HTERT RPE-1 (cell line): ENCODE data around the gene SGTA.
"Not testable (repeated sequence)": the region's sequence is repeated elsewhere in the genome, so short reads cannot be mapped to it uniquely, and the experiment has no call there.

Source experiments
- in situ Hi-C: fragments of 300-500 bp; cut with MboI; formaldehyde crosslinking; loops from 4 replicates; pipeline ENCODE4 v1.14.3; 2020; ENCODE audit warnings: low sequenced_read_pairs

The SGTA gene

DNA sequence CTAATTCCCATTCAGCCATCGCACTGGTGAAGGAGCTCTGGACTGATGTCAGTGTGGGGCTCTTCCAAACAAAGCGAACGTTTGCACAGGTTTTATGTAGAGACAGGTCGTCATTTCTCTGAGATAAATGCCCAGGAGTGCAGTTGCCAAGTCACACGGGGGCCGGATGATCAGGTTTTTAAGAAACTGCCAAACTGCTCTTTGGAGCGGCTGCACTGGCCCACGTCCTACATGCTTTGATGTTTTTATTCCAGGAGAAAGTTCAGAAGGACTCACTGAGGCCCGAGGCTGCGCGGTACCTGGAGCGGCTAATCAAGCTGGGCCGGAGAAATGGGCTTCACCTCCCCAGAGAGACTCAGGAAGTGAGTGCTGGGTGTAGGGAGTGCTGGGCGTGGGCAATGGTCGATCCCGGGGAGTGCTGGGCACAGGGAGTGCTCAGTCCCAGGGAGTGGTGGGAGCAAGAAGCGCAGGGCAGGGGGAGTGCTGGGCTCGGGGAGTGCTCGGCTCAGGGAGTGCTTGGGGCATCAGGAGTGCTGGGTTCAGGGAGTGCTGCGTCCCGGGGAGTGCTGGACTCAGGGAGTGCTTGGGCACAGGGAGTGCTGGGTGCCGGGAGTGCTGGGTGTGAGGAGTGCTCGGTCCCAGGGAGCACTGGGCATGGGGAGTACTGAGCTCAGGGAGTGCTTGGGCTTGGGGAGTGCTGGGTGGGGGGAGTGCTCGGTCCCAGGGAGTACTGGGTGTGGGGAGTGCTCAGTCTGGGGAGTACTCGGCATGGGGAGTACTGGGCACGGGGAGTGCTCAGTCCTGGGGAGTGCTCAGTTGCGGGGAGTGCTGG, 13.0 kb upstream of the SGTA start:
- in situ Hi-C loops: no loop called here

DNA sequence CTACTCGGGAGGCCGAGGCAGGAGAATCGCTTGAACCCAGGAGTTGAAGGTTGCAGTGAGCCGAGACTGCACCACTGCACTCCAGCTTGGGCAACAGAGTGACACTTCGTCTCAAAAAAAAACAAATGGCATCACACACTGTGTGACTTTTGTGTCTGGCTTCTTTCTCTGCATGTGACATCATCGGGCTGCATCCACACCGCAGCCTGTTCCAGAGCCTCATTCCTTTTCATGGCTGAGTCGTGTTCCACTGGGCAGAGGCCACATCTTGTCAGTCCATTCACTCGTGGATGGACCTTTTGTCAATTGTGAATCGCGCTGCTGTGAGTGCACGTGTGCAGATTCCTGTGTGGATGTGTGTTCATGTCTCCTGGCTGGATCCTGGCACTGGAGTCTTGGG, 10.5 kb upstream of the SGTA start:
- in situ Hi-C loops: no loop called here

DNA sequence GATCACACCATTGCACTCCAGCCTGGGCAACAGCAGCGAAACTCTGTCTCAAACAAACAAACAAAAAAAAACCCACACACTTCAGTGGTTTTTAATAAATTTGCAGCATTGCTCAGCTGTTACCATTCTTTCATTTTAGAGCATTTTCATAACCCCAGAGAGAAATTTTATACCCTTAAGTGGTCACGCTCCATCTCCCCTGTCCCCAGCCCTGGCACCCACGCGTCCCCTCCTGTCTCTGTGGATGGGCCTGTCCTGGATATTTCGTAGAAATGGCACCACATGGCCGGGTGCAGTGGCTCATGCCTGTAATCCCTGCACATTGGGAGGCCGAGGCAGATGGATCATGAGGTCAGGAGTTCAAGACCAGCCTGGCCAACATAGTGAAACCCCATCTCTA, 10.1 kb upstream of the SGTA start:
- in situ Hi-C loops: no loop called here

DNA sequence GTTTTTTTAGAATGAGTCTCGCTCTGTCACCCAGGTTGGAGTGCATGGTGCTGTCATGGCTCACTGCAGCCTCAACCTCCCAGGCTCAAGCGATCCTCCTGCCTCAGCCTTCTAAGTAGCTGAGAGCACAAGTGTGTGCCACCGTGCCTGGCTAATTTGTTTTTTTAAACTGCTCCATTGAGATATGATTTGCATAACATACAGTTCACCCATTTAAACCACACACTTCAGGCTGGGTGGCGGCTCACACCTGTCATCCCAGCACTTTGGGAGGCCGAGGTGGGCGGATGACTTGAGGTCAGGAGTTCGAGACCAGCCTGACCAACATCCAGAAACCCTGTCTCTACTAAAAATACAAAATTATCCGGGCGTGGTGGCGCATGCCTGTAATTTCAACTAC, 9.6 kb upstream of the SGTA start:
- in situ Hi-C loops: not testable (repeated sequence)

DNA sequence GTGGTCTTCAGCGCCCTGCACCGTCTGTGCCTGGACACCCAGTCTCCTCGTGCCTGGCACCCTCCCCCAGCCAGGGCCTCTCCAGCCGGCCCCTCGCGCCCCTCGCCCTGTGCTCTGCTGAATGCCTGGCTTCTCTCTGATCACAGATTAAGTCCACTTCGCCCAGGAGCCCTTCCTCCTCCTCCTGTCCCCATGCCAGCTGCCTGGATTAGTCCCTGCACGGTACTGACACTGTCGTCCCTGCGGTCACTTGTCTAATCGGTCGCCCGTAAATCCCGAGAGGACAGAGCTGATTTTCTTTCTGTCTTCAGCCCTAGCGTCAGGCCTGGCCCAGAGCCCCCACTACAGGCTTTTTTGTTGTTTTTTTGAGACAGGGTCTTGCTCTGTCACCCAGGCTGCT, 8.8 kb upstream of the SGTA start:
- in situ Hi-C loops: no loop called here

DNA sequence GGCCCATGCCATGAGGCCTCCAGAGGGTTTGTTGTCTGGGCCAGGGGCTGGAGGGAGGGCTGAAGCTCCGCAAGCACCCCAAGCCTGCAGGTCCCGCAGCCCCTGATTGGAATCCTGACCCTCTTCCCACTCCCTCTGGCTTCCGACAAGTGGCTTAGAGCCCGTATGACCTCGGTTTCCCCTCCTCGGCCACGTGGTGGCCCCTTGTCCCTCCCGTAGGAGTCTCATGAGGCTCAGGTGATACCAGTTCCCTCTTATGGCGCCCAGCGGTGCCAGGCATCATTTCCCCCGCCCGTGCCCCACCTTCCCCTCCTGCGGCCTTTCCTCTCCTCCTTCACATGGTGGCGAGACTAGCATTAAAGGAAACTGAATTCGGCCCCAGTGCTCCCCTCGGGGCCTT, 8.4 kb upstream of the SGTA start:
- in situ Hi-C loops: no loop called here

DNA sequence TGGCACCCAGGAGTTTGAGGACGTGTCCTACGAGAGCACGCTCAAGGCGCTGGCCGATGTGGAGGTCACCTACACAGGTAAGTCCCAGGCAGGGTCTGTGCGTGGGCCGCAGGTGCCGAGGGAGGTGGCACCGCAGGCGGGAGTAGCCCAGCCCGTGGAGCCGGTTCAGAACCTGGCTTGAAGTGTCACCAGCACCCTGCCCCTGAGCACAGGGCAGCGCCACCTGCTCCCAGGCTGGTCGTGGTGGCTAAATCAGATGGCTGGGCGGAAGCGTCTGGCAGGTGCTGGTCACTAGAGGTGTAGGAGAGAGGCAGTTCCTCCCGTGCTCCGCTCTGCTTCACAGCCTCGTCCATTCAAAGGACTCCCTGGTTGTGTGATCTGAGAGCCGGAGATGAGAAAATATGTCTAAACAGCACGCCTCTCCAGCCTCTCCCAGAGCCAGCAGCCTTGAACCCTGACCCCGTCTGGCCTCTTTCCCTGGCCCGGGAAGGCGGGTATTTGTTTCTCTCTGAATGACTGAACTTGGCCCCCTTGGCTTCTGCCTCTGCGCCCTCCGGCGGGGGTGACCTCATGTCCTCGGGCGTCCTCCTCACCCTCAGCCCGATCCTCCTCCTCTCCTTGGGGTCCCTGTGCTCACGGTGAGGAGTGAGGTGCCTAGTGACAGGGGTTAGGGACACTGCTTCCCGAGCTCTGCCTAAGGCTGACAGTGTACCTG, 7.6 kb upstream of the SGTA start:
- in situ Hi-C loops: no loop called here

DNA sequence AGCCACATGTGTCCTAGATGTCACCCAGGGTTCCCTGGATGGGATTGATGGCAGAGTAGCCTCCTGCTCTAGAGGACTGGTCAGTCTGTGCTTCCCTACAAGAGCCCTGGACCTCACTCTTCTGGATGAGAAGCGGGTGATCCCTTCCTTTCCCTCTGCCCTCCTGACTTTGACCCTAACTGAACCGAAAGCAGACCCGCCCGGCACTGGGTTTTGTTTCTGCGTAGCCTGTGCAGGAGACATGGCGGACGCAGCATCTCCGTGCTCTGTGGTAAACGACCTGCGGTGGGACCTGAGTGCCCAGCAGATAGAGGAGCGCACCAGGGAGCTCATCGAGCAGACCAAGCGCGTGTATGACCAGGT, 7.1 kb upstream of the SGTA start:
- in situ Hi-C loops: no loop called here

DNA sequence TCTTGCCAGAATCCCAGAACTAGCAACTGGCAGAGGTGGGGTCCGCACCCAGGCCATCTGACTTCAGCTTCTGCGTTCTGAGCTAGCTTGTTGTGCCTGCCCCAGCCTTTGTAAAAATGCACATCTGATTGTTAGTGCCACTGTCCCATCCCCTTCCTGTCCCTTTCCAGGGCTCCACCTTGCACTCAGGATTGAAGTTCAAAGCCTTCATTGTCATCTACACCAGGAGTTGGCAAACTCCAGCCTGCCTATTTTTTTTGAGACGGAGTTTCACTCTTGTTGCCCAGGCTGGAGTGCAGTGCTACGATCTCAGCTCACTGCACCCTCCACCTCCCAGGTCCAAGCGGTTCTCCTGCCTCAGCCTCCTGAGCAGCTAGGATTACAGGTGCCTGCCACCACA, 5.2 kb upstream of the SGTA start:
- in situ Hi-C loops: no loop called here

DNA sequence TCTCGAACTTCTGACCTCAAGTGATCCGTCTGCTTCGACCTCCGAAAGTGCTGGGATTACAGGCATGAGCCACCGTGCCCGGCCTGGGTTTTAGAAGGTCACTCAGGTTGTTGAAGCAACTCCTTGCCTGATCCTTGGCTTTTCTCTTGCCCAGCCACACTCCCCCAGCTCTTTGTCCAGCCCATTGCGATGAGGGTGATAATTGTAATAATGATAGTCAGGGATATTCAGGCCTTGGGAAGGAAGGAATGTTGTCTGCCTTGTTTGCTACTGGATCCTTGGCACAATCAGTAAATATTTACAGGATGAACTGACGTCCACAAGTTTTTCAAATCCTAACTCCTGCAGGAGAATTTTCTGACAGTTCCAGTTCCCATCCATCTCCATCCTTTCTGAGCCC, 4.0 kb upstream of the SGTA start:
- in situ Hi-C loops: no loop called here

DNA sequence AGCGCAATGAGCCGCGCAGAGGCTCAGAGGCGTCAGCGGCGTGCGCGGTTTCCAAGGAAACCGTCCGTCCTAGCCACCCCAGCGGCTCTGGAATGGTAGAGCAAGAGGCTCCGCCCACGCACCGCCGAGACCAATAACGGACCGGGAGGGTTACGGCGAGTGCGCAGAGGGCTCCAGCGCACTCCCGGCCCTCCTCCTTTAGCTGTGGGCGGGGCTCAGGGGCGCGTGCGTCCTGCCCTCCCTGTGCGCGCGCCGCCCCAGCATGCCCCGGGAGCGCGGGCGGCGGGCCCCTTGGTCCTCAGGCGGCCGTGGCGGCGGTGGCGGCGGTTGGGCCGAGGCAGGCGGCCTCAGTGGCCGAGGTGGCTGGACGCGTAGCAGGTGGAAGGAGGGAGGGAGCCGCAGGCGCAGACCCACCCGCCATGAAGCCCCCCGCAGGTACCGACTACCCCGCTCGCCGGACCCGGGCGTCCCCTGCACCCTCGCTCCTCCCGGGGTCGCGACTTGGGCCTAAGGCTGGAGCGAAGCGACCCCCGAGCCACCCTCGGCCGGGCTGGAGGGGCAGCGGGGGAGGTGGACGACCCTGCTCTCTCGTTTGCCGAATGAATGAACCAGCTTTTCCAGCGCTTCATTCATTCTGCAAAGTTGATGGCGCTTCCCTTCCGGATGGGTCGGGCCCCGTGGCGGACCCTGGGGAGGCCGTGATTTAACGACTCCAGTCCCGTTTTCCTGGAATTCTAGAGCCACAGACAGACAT, 2.3 kb upstream of the SGTA start, which contains the start of gene THOP1:
THOP1 (plus strand) TSS at position 260 of the 754 bp plus-strand sequence; CDS start at position 420, 160 bp downstream.
- in situ Hi-C loops: no loop called here

DNA sequence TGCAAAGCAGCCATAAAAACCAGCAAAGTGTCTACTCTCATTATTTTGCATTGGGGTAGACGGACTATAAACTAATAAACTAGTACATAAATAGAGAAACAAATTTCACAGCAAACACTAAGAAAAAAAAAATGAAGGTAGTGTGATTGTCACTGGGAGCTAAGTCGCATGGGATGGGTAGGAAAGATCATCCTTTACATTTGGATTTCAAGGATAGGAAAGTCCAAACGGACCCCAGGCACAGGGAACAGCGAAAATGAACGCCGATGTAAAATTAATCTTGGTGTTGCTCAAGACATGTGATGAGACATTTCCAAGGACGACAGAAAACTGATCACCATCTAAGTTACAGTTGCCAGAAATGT, 690 bp upstream of the SGTA start:
- in situ Hi-C loops: no loop called here

DNA sequence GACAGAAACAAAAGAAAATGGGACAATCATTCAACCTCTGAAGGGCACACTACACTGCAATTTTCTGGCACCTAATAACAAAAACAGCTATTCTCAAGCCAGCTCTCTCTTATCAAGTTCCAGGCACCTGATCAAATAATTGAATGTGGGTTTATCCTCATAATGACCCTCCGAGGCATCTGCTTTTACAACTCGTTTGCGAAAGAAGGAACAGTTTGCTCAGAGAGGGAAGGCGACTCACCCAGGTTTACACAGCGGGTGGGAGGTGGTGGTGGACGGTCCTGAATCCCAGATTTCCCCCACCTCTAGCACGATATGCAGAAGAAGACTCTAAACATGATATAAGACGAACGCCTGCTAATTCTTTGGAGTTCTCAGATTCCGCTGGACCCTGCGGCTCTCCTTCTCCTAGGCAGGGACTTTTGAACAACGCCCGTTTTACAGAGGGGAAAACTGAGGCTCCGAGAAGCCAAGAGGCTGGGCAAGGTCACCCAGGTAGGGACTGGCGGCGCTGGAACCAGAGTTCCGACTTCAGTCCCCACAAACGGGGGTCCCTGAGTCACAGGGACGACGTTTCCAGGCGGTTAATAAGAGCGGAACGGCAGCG, 641 bp downstream of the SGTA start:
- in situ Hi-C loops: no loop called here

DNA sequence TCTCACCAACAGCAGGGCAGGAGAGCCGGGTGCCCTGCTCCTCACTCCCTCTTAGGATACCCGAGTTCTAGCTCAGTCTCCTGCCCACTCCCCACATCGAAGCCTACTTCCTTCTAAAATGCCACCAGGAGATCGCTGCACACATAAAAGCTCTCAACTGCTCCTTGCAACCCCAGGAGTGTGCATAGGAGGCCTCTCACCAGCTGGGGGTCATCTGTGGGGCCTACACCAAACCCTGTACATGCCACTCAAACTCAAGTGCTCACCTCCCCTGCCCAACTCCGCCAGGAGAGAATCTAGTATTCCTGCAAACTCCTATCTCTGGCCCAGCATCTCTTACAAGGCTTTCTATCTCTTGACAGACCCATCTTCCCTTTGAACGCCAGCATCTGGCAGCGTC, 2.8 kb downstream of the SGTA start:
- in situ Hi-C loops: no loop called here

DNA sequence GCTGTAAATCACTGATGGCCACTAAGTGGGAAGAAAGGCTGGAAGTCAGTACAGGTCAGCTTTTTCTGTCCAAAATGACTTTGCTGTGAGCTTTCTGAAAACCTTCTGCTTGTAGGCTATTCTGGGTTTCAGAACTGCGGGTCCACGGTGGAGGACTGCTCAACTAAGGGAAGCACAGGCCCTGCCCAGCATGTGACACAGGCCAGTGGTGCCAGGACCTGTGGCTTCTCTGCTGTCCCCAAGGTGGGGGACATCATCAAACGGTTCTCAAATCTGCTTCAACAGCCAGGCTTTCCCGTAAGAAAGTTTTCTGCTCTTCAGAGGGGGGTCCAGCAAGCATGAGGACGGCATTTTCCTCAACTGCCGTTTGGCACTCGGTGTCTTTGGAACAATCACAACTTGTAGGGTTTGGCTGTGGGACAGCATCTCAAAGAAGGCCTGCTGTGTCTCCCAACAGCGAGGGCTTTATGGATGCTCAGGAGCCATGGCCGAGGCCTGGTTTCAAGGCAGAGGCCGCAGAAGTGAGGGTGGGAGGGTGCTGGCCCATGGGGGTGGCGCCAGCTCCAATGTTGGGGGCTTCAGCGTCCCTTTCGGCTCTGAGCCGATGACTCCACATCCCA, 3.8 kb downstream of the SGTA start:
- in situ Hi-C loops: no loop called here

DNA sequence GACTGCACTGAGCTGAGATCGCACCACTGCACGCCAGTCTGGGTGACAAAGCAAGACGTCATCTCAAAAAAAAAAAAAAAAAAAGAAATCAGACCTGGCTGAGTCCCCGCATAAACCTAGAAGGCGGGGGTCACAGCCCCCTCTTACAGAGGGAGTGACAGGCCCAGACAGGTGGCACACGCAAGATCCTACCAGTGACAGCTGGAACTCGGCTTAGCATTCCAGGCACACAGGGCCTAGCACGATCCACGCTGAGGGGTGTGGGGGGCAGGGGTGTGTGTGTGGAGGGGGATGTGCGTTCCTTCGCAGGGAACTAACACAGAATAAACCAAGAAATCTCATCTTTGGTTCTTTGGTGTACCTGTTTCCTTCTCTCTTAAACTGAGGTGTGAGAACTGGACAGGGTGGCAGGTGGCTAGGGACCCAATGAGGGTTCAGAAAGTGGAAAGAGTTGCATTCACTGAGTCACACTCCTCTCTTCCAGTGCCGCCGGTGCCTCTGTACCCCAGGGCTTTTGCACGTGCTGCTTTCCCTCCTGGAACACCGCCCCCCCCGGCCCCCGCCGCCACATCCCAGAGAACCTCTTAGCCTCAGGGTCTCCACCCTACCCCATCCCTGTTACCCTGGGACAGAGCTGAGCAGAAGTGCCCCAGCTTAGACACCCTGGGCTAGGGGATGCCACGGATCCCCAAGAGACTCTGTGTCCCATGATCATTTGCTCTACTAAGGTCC, 5.0 kb downstream of the SGTA start:
- in situ Hi-C loops: no loop called here

DNA sequence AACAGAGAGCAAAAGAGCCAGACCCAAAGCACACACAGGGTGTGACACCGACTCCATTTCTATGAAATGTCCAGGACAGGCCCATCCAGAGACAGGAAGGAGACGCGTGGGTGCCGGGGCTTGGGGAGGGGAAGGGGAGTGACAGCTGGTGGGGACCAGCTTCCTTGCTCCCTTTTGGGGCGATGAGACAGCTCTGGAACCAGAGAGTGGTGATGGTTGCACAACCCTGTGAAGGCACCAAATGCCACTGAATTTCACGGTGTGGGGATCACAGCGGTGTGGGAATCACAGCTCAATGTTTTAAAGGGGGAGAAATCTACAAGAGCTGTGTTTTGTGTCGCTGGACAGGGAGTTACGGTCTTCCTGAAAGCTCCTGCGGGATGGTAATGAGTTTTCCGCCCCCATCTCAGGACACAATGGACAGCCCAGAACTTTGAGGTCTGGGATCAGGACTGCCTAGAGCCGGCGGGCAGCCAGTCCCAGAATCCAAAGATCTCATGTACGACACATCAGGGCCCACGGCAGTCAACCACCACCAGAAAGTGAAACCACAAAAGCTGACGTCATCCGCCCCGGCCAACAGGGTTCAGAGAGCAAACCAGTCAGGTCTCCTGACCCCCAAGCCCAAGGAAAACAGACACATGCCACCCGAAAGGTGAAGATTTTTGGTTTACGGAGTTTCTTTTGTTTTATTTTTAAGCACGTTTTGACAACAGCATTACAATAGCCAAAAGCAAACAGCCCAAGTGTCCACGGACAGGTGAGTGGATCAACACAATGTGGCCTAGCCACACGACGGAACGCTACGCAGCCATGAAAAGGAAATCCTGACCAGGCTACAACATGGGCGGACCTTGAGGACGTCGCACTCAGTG, 7.3 kb downstream of the SGTA start:
- in situ Hi-C loops: no loop called here

DNA sequence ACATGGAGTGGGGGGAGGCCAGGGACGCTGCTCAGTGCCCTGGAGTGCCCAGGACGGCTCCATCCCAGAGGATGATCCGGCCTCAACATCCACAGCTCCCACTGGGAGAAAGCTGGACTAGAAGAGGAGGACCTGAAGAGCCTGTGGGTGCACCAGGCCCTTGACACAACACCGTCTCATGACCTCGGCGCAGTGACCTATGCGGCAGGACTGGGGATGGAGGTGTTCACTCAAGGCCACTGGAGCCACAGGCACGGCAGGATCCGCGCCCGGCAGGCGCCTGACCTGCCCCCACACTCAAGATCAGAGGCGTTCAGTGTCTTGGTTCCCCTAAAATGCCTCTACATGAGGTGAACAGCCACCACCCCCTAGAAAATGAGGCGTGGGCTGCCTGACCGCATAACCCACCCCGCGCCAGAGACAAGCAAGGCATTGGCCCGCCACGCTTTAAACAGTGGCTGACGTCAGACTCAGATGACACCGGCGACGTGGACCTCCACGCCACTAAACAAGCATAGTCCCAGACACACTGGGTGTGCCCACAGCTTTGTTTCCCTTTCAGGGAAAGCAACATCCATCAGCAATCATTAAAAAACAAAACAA, 8.0 kb downstream of the SGTA start:
- in situ Hi-C loops: no loop called here

DNA sequence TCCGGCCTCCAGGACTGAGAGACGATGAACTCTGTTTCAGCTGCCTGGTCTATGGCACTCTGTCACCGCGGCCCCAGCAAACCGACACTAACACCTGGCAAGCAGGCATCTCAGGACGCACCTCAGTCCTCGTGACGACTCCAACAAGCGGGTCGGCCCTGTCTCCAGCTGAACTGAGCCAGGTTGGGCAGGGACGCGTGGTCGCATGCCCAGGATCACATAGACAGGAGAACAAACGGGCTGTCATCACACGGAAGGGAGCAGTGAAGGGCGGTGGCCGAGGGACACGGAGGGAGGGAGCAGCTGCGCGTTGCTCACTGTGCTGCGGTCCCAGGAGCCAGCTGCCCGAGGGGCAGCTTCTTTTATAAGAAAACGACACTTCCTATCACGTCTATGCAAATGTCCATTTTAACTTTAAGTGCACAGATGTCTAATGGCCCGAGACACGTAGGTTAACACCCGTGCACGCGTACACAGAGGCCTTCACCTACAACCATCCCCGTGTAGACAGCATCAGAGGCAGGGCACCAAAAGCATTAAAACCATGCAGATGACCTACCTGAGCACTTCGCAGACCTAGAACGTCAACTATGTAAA, 8.9 kb downstream of the SGTA start:
- in situ Hi-C loops: no loop called here
